IMR-90 (cell line): ENCODE results near the gene GREB1L. TPM values are rescaled to one million over a fixed set of nuclear protein-coding genes. Genes with fewer than 3 reads are reported as not detected.

Experiments used
- ATAC-seq: fragments of 200-7000 bp; cut with Tn5 transposase; 2 replicates; pipeline ENCODE4 v1.9.1; 2020; ENCODE audit warnings: low read depth, mild to moderate bottlenecking, moderate library complexity
- BruUV-seq: library from RNA; stranded (reverse); fragments of 400-500 nt; replicated peaks from 2 replicates; lab custom pipeline; 2021; lab: Mats Ljungman, UMichigan
- CTCF ChIA-PET: fragments of 300-600 bp; formaldehyde crosslinking; extraction: SDS; loops from one replicate; lab custom pipeline; 2021; ENCODE audit warnings: antibody characterized with exemption; lab: Yijun Ruan, JAX
- POLR2A ChIA-PET: fragments of 300-600 bp; sonication (Branson Sonifier 250); formaldehyde crosslinking; loops from one replicate; lab custom pipeline; 2022; ENCODE audit warnings: antibody characterized with exemption; ENCODE audit not compliant: unreplicated experiment; lab: Charles Lee
- DNase-seq: peaks from one replicate; pipeline ENCODE4 v3.0.0; 2013
- H2AFZ ChIP-seq: replicated peaks from 2 replicates; pipeline ENCODE3; 2013; ENCODE audit warnings: low read length, mild to moderate bottlenecking; ENCODE audit not compliant: poor library complexity
- H2AK5ac ChIP-seq: 2 replicates; pipeline ENCODE4 v1.6.1; 2013; ENCODE audit warnings: low read depth, low read length, inconsistent platforms
- H2AK9ac ChIP-seq: replicated peaks from 2 replicates; pipeline ENCODE3; 2013; ENCODE audit warnings: mild to moderate bottlenecking, low read depth, low read length, moderate library complexity; ENCODE audit not compliant: poor library complexity
- H2BK120ac ChIP-seq: 2 replicates; pipeline ENCODE4 v1.6.1; 2013; ENCODE audit warnings: low read depth, low read length, inconsistent platforms
- H2BK15ac ChIP-seq: 3 replicates; pipeline ENCODE4 v1.6.1; 2013; ENCODE audit warnings: low read depth, low read length, inconsistent platforms
- H2BK20ac ChIP-seq: 2 replicates; pipeline ENCODE4 v1.6.1; 2013; ENCODE audit warnings: low read depth, mild to moderate bottlenecking, inconsistent platforms, low read length, moderate library complexity
- H2BK5ac ChIP-seq: 2 replicates; pipeline ENCODE4 v1.6.1; 2013; ENCODE audit warnings: mild to moderate bottlenecking, low read depth, low read length, inconsistent platforms; ENCODE audit not compliant: poor library complexity, severe bottlenecking
- H3K14ac ChIP-seq: replicated peaks from 2 replicates; pipeline ENCODE4 v1.6.1; 2013; ENCODE audit warnings: low read depth, low read length, inconsistent platforms
- H3K18ac ChIP-seq: 2 replicates; pipeline ENCODE4 v1.6.1; 2013; ENCODE audit warnings: low read depth, low read length, control low read depth
- H3K23ac ChIP-seq: 2 replicates; pipeline ENCODE4 v1.6.1; 2013; ENCODE audit warnings: low read depth, low read length, inconsistent platforms
- H3K27ac ChIP-seq: 2 replicates; pipeline ENCODE4 v1.5.1; 2013; ENCODE audit warnings: mild to moderate bottlenecking, control low read depth, low read length; ENCODE audit not compliant: insufficient read depth
- H3K27me3 ChIP-seq: 2 replicates; pipeline ENCODE4 v1.6.1; 2013; ENCODE audit warnings: low read length; ENCODE audit not compliant: control insufficient read depth, insufficient read depth
- H3K36me3 ChIP-seq: 2 replicates; pipeline ENCODE4 v1.6.1; 2013; ENCODE audit warnings: low read length, mixed read lengths; ENCODE audit not compliant: control insufficient read depth, insufficient read depth
- H3K4ac ChIP-seq: 2 replicates; pipeline ENCODE4 v1.6.1; 2013; ENCODE audit warnings: low read depth, low read length, inconsistent platforms
- H3K4me1 ChIP-seq: 2 replicates; pipeline ENCODE4 v1.6.1; 2013; ENCODE audit warnings: low read length, mixed read lengths; ENCODE audit not compliant: control insufficient read depth, insufficient read depth
- H3K4me2 ChIP-seq: 2 replicates; pipeline ENCODE4 v1.6.1; 2013; ENCODE audit warnings: low read depth, mild to moderate bottlenecking, control low read depth, low read length, moderate library complexity
- H3K4me3 ChIP-seq: 2 replicates; pipeline ENCODE4 v1.5.1; 2013; ENCODE audit warnings: low read depth, mild to moderate bottlenecking, control low read depth, low read length, moderate library complexity; ENCODE audit not compliant: insufficient read depth
- H3K56ac ChIP-seq: 2 replicates; pipeline ENCODE4 v1.6.1; 2013; ENCODE audit warnings: low read length, inconsistent platforms; ENCODE audit not compliant: insufficient read depth; ENCODE audit errors: extremely low read depth
- H3K79me1 ChIP-seq, 2 experiments: 2 replicates each; pipeline ENCODE4 v1.6.1; 2013; ENCODE audit warnings: low read length in 2 of 2, inconsistent platforms in 1 of 2, low read depth in 1 of 2
- H3K9ac ChIP-seq: 2 replicates; pipeline ENCODE4 v1.6.1; 2013; ENCODE audit warnings: low read depth, low read length, control low read depth
- H3K9me1 ChIP-seq: 2 replicates; pipeline ENCODE4 v1.6.1; 2013; ENCODE audit warnings: low read length, inconsistent platforms; ENCODE audit not compliant: insufficient read depth
- H3K9me3 ChIP-seq: 2 replicates; pipeline ENCODE4 v1.6.1; 2013; ENCODE audit warnings: low read length; ENCODE audit not compliant: control insufficient read depth, insufficient read depth
- H4K20me1 ChIP-seq: 2 replicates; pipeline ENCODE4 v1.6.1; 2013; ENCODE audit warnings: low read length, inconsistent platforms; ENCODE audit not compliant: insufficient read depth
- H4K5ac ChIP-seq: 2 replicates; pipeline ENCODE4 v1.6.1; 2013; ENCODE audit warnings: mild to moderate bottlenecking, low read depth, low read length, control low read depth
- H4K8ac ChIP-seq, 2 experiments: 2 replicates each; pipeline ENCODE4 v1.6.1; 2013; ENCODE audit warnings: low read depth in 2 of 2, low read length in 2 of 2, control low read depth in 1 of 2, inconsistent platforms in 1 of 2
- H4K91ac ChIP-seq: 2 replicates; pipeline ENCODE4 v1.6.1; 2013; ENCODE audit warnings: low read depth, low read length, inconsistent platforms; ENCODE audit not compliant: insufficient read depth
- BHLHE40 ChIP-seq: fragments of 150-350 bp; IDR thresholded peaks from 2 replicates; pipeline ENCODE4 v1.6.1; 2016; ENCODE audit warnings: mild to moderate bottlenecking, low read depth, low read length
- CEBPB ChIP-seq: IDR thresholded peaks from 2 replicates; pipeline ENCODE4 v1.6.1; 2012; ENCODE audit warnings: low read depth, low read length, improper control_type of control experiment
- CHD1 ChIP-seq: IDR thresholded peaks from 2 replicates; pipeline ENCODE4 v1.6.1; 2012; ENCODE audit warnings: low read depth, low read length, improper control_type of control experiment
- CTCF ChIP-seq: conservative IDR thresholded peaks from 2 replicates; pipeline ENCODE4 v1.5.1; 2012; ENCODE audit warnings: mild to moderate bottlenecking, low read depth, low read length, improper control_type of control experiment
- MAZ ChIP-seq: IDR thresholded peaks from 2 replicates; pipeline ENCODE4 v1.6.1; 2012; ENCODE audit warnings: low read depth, mild to moderate bottlenecking, low read length, improper control_type of control experiment, moderate library complexity, borderline replicate concordance
- MXI1 ChIP-seq: IDR thresholded peaks from 2 replicates; pipeline ENCODE4 v1.6.1; 2012; ENCODE audit warnings: low read depth, mild to moderate bottlenecking, low read length, moderate library complexity, borderline replicate concordance
- NFE2L2 ChIP-seq: fragments of 150-350 bp; IDR thresholded peaks from 2 replicates; pipeline ENCODE4 v1.6.1; 2016; ENCODE audit warnings: low read depth, mild to moderate bottlenecking, low read length
- POLR2A ChIP-seq: IDR thresholded peaks from 2 replicates; pipeline ENCODE4 v1.6.1; 2012; ENCODE audit warnings: mild to moderate bottlenecking, low read depth, low read length
- RCOR1 ChIP-seq: IDR thresholded peaks from 2 replicates; pipeline ENCODE4 v1.6.1; 2012; ENCODE audit warnings: mild to moderate bottlenecking, low read length, improper control_type of control experiment; ENCODE audit not compliant: insufficient replicate concordance
- RFX5 ChIP-seq: IDR thresholded peaks from 2 replicates; pipeline ENCODE4 v1.8.0; 2012; ENCODE audit warnings: low read depth, mild to moderate bottlenecking, low read length, moderate library complexity
- SMC3 ChIP-seq: fragments of 150-350 bp; IDR thresholded peaks from 2 replicates; pipeline ENCODE4 v1.6.1; 2016; ENCODE audit warnings: low read depth, mild to moderate bottlenecking, antibody characterized with exemption, low read length, moderate library complexity
- WGBS, 2 experiments: methylation state at CpG; one replicate each; pipeline versions ENCODE4 v1.1.5 to v1.1.7; 2013; ENCODE audit warnings: missing lambda C conversion rate in 2 of 2; ENCODE audit not compliant: insufficient read length in 1 of 2; ENCODE audit errors: extremely low coverage in 2 of 2; 5-methylcytosine and 5-hydroxymethylcytosine counted together
- dilution Hi-C: fragments of 300-500 bp; cut with HindIII; formaldehyde crosslinking; loops from one replicate; pipeline ENCODE4 v1.14.3; 2018; ENCODE audit warnings: low sequenced_read_pairs; ENCODE audit not compliant: unreplicated experiment
- in situ Hi-C: fragments of 300-500 bp; cut with MboI; formaldehyde crosslinking; loops from 3 replicates; pipeline ENCODE4 v1.14.3; 2019; ENCODE audit warnings: low sequenced_read_pairs, inconsistent platforms, mixed read lengths
- intact Hi-C: fragments of 100-400 bp; cut with micrococcal nuclease; formaldehyde crosslinking; loops from 2 replicates; pipeline ENCODE4 v1.10.0; 2022
- polyA plus RNA-seq, 3 experiments: library from polyadenylated mRNA; depleted of rRNA; stranded (reverse); fragments of >200 nt; gene quantifications; 2 replicates each; pipeline ENCODE4 v1.2.3, GENCODE V29; 2012; ENCODE audit warnings: low replicate concordance in 1 of 3
- total RNA-seq: library from RNA; depleted of rRNA; stranded (reverse); fragments of >200 nt; gene quantifications from 2 replicates; pipeline ENCODE4 v1.2.3, GENCODE V29; 2012

Gene GREB1L
- total and polyA plus RNA-seq, 2 of the 4 experiments (the other 2 are of a cell fraction), result under 0.01 to 0.02 TPM

DNA sequence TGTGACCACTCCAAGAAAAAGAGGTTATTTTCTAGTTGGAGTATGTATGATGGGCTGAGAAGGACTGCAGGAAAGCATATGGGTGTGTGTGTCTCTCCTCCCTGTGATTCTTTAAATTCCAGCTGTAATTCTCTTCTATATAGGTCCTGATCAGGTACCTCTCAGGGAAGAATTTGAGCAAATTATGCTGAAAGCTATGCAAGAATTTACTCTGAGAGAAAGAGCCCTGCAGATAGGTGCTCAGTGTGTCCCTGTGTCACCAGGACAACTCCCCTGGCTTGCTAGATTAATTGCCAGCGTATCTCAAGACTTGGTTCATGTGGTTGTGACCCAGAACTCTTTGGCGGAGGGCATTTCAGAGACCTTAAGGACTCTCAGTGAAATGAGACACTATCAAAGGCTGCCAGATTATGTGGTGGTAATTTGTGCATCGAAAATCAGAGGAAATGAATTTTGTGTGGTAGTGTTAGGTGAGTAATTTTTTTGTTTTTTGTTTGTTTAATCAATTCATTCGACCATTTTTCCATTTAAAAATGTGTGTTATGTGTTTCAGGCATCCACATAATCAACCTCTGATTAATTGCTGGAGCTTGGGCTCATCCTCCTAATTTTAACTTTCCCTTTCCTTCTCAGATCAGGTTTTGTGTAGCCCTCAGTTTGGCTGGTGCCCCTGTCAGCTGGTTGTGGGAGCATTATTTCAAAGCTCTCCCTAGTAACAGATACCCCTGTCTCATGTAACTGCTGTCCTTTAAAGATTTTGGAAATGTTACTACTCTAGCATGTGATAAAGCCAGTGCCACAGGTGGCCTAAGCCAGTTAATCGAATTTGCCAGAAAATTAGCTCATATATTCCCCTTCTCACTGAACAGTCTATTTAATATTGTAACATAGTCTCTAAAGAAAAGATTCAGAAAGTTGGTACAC, 207.6 kb downstream of the GREB1L start:
- 48% methylated on average over 2 of the region's 5 CpGs; no CpG with 5 or more reads in 1 of the 2 experiments for WGBS, 2 experiments
- Histone ChIP-seq H4K20me1 (no peaks in the 10 kb centered on the region), H2BK5ac (no peak overlapping the region), H3K79me1 (no peaks in the 10 kb centered on the region), H2AK5ac (no peak overlapping the region), H3K14ac (no peak overlapping the region), H4K8ac (no peak overlapping the region), H2AK9ac (no peak overlapping the region), H2BK20ac (no peak overlapping the region), H3K27ac (no peak overlapping the region), H4K91ac (no peak overlapping the region), H3K9ac (no peak overlapping the region), H3K4me2 (no peak overlapping the region), H3K36me3 (no peaks in the 10 kb centered on the region), H3K4me3 (no peak overlapping the region), H3K4ac (no peak overlapping the region), H3K18ac (no peak overlapping the region), H3K27me3 (peaks cover 31% of the 10 kb centered on the region), H2BK120ac (no peak overlapping the region), H2AFZ (no peak overlapping the region), H4K5ac (no peak overlapping the region), H2BK15ac (no peak overlapping the region), H3K9me3 (no peaks in the 10 kb centered on the region), H3K9me1 (no peaks in the 10 kb centered on the region), H3K23ac (no peak overlapping the region), H3K4me1 (peaks cover 5% of the 10 kb centered on the region; the same call in 1 of the 2 replicates), H3K56ac (no peak overlapping the region)
- intact Hi-C loops (loop anchor here (10.0 kb wide), 1 partner anchor 205 kb away; the partner anchor contains the start of gene GREB1L), in situ Hi-C loops (loop anchor here (10.0 kb wide), 1 partner anchor 475 kb away; no protein-coding TSS in a partner anchor), dilution Hi-C loops (no loop called here)
- BruUV-seq, result no TSS peak
- CTCF ChIA-PET, result no interaction called here
- ATAC-seq, result no peak
- POLR2A ChIA-PET, result no interaction called here
- DNase-seq, result no peak
- no peak for TF ChIP-seq NFE2L2
- TF ChIP-seq RCOR1, result no peak
- TF ChIP-seq CHD1, result no peak
- TF ChIP-seq CEBPB, result no peak
- no peak for TF ChIP-seq POLR2A
- no peak for TF ChIP-seq SMC3
- no peak for TF ChIP-seq RFX5
- no peak for TF ChIP-seq MAZ
- no peak for TF ChIP-seq MXI1
- no peak for TF ChIP-seq BHLHE40
- TF ChIP-seq CTCF, result no peak
